NCI-H2081 (cell line): ENCODE results near the gene RHEX.
A peak's percentile ranks its signal among the peaks of the same experiment; 100 is the strongest.
"Not testable (repeated sequence)": the region's sequence is repeated elsewhere in the genome, so short reads cannot be mapped to it uniquely, and the experiment has no call there.

Experiments
- DNase-seq, 2 experiments: peaks; one replicate each; lab custom pipeline; 2025; lab: John Stamatoyannopoulos, UW

The RHEX gene

DNA sequence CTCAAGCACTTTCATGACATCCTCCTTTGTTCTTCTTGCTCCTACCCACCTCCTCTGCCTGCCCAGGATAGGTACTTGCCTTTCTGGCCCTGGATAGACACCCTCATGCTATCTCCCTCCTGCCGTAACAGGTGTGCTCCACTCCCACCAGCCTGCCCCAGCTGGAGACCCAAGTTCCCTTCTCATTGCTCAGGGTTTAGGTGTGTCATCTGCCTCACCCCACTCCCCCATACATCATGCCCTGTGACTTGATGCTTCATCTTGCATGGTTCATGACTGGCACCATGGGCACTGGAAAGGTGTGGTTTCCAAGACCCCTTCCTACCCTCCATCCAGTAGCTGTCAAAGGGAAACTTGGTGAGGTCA is 5.9 kb downstream of the RHEX start:
- no peak for DNase-seq

DNA sequence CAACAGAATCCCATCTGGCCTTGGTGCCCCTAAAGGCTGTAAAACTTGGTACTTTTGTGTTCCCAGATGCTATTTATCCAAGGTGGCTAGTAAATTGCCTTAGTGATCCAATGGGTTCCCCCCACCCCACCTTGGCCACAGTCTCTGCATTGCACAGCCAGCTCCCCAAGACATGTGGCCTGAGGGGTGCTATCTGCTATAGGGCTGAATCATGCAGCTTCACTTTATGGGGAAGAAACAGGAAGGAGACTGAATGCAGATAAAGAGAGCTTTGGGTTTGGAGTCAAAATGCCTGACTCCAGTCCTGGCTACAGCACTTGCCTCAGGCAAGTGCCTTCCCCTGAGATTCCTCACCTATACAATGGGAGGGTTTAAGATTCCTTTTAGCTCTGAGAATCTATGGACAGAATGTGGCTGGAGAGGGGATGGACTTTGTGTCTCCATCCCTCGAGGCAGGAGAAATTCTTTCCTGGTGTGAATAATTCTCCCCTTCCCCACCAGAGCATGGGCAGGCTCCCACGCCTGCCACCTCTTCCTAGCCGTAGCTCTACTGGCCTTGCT is 6.5 kb downstream of the RHEX start:
- no peak for DNase-seq

DNA sequence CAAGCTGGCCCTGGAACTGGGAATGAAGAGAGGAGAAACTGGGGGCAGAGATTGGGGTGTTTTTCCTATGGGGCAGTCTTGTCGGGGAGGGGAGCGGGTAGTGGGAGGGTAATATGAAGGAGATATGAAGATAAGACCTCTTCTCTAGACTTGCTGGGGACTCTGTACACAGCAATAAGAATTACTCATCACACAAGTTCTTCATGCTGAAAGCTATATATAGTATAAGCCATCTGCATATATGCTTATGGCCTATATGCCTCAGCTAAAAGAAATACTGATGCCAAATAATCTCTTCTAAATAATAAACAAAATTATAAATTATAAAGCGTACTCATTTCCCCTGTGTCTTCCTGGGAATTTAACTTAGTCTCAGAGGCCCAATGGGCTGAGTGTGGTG is 7.9 kb downstream of the RHEX start:
- no peak for DNase-seq

DNA sequence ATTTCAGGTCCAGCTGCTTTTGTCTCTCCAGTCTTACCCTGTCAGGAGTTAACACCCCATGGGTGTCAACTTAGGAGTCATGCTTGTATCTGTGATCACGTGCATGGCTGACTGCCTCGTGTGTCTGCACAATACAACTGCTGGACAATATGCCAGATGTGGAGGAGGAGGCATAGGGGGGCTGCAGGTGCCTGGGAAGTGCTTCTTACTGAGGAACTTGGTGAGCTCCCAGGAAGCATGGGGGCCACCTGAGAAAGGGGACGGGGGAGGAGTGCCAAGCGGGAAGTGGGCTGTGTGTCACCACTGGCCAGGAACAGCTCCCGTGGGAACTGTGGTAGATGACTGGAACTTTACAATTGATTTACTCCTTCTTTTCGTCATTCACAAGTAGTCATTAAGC is 9.5 kb downstream of the RHEX start:
- DNase-seq = no peak

DNA sequence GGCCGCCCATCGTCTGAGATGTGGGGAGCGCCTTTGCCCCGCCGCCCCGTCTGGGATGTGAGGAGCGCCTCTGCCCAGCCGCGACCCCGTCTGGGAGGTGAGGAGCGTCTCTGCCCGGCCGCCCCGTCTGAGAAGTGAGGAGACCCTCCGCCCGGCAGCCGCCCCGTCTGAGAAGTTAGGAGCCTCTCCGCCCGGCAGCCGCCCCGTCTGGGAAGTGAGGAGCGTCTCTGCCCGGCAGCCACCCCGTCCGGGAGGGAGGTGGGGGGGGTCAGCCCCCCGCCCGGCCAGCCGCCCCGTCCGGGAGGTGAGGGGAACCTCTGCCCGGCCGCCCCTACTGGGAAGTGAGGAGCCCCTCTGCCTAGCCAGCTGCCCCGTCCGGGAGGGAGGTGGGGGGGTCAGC is 11.0 kb downstream of the RHEX start:
- not testable (repeated sequence) for DNase-seq

DNA sequence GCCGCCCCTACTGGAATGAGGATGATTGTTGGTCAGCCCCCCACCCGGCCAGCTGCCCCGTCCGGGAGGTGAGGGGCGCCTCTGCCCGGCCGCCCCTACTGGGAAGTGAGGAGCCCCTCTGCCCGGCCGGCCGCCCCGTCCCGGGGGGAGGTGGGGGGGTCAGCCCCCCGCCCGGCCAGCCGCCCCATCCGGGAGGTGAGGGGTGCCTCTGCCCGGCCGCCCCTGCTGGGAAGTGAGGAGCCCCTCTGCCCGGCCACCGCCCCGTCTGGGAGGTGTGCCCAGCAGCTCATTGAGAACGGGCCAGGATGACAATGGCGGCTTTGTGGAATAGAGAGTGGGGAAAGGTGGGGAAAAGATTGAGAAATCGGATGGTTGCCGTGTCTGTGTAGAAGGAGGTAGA is 11.5 kb downstream of the RHEX start:
- DNase-seq = not testable (repeated sequence)

DNA sequence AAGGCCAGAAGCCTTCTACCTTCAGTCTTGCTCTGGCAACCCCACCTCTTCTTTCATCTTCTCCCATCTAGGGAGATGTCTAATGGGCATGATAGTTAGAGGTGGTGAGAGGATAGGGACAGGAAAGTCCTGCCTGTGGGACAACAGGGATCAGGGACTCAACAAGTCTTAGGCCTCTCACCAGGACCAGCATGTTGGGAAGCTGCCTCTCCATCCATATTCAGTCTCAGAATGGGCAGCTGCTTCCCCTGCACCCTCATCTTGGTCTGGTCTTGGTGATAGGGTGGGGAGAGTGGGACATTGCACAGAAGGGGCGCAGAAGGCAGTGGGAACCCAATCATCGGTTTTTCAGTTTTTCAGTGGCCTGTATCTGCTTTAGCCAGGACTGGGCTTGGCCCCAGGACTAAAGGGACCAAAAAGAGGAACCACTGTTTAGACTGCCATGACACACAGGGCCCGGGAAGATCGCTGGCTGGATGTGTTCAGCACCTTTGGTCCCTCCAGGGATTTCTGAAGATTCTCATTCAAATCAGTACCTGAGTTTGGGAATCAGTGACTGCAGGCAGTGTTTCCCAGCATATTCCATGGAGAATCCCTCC is 12.7 kb downstream of the RHEX start:
- no peak for DNase-seq

DNA sequence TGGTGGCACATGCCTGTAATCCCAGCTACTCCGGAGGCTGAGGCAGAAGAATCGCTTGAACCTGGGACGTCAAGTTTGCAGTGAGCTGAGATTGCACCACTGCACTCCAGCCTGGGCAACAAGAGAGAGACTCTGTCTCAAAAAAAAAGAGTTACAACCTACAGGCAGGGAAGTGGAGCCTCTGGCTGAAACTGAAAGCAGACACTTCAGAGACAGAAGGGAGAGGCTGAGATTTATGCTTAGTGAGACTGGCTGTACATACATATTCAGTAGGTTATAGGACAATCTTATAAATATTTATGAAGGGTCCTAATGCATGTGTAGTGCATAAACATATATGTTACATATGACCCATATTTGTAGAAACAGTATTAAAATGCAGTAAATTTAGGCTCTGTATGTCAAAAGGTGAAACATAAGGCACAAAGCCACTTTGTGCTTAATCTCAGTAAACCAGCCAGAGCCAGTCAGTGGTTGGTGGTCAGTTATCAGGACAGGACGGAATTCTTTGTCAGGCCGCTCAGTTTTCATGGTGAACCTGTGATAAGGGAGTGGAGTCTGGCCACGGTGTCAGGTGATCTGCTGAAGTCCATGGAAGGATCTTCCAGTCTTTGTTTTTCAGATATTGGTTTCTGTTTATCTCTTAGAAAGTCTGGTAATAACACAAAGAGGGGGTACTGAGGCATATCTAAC is 13.7 kb downstream of the RHEX start:
- DNase-seq = no peak

DNA sequence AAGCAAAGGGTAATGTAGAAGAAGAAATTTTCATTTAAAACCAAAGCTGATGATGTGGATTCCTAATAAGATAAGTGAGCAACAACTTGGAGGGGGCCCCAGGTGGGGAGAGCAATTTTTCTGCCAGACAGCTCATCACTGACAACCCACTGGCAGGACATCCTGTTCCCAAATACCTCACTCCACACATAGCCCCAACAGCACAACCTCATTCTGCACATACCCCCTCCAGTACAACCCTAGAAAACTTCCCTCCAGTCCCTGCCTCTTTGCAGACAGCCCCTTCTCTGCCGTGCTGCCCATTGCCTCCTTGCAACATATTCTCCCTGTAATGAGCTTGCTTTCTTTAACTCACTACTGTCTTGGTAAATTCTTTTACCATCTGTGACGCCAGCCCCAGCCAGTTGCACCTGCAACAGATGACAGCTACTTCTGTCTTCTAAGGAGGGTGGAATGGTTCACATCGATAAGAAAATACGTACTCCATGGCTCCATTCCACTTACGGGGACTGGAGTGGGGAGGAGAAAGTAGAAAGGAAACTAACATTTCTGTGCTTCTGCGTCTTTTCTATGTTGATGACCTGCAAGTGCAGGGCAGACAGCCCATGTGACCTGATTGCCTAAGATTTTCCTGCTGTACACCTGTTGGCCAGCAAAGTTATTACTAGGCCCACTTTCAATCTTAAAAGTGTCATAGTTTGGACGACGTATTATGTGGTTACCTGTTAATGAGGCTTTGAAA is 14.7 kb downstream of the RHEX start:
- DNase-seq = no peak

DNA sequence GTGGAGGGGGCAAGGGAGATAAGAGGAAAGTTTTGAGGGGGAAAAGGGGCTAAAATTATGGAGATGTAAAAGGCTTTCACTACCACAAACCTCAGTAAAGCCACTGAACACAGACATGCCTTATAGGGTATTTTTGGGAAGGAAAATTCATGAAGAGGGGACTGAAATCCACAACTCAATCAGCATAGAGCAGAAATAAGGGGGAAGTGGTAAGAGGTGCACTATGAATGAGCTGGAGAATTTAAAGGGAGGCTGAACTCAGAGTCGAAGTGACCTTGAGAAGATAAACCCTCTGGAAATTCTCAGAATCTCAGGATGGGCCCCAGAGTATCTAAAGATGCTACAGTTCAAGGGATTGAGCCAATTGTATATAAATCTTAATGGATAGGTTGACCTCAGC is 15.3 kb downstream of the RHEX start:
- no peak for DNase-seq

DNA sequence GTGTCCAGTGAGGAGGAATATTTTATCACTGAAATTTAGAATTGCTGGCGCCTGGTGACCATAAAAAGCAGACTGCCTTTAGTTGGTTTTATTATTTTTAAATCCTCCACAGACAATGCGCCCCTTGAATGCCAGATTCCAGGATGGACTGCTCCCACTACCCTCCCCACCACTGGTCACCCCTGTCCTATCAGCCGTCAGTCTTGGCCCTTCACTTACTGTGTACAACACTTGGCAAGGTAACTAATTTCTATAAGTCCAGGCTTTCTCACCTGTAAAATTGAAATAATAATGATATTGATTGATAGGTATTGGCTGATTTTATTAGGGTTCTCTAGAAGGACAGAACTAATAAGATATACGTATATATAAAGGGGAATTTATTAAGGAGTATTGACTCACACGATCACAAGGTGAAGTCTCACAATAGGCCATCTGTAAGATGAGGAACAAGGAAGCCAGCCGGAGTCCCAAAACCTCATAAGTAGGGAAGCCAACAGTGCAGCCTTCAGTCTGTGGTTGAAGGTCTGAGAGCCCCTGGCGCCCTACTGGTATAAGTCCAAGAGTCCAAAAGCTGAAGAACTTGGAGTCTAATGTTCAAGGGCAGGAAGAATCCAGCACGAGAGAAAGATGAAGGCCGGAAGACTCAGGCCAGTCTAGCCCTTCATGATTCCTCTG is 17.8 kb downstream of the RHEX start:
- DNase-seq = no peak

DNA sequence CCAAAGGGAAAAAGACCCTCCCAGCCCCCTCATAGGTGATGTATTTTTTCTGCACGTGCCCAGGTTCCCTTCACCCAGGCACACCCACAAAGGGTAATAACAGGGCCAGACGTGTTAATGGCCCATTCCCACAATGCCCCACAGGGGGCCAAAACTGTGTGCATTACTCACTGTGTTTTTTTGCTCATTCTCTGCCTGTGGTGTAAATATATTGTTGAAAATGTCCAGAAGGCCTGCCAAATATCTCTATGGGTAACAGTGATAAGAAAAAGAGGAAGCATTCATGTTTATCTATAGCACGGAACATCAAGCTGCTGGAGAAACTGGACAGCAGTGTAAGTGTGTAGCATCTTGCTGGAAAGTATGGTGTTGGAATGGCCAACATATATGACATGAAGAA is 21.9 kb downstream of the RHEX start:
- peak; percentile 6 to 45 for DNase-seq

DNA sequence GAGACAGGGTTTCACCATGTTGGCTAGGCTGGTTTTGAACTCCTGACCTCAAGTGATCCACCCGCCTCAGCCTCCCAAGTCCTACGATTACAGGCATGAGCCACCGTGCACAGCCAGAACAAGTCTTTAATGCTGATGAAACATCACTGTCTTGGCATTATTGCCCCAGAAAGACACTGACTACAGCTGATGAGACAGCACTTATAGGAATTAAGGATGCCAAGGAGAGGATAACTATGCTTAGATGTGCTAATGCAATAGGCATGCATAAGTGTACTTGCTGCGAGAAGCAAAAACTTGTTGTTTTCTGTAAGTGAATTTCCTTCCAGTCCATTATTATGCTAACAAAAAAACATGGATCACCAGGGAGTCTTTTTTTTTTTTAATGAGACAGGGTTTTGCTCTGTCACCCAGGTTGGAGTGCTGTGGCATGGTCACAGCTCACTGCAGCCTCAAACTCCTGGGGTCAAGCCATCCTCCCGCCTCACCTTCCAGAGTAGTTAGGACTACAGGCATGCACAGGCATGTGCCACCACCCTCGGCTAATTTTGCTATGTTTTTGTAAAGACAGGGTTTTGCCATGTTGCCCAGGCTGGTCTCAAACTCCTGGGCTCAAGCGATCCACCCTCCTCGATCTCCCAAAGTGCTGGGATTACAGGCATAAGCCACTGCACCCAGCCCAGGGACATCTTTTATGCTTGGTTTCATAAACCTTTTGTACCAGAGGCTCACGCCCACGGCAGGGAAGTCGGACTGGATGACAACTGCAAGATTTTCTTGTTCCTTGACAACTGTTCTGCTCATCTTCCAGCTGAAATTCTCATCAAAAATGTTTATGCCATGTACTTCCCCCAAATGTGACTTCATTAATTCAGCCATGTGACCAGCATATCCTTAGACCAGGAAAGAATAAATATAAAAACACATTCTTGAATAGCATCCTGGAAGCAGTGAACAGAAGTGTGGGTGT is 23.1 kb downstream of the RHEX start:
- no peak for DNase-seq

DNA sequence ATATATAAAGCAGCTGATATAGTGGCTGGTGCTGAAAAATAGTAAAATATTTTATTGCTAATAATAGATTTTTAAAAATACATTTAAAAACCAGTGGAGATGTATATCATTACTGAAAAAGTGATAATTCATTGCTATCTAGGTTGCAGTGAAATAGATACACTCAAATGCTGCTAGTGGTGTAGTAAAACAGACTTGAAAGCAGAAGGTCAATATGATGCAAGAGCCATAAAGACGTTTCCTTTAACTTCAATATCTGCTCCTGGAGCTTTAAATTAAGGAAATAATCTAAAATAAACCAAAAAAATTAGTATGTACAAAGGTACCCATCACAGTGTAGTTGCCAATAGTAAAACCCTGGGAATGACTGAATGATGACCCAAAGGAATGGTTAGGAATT is 26.2 kb downstream of the RHEX start:
- DNase-seq = no peak

DNA sequence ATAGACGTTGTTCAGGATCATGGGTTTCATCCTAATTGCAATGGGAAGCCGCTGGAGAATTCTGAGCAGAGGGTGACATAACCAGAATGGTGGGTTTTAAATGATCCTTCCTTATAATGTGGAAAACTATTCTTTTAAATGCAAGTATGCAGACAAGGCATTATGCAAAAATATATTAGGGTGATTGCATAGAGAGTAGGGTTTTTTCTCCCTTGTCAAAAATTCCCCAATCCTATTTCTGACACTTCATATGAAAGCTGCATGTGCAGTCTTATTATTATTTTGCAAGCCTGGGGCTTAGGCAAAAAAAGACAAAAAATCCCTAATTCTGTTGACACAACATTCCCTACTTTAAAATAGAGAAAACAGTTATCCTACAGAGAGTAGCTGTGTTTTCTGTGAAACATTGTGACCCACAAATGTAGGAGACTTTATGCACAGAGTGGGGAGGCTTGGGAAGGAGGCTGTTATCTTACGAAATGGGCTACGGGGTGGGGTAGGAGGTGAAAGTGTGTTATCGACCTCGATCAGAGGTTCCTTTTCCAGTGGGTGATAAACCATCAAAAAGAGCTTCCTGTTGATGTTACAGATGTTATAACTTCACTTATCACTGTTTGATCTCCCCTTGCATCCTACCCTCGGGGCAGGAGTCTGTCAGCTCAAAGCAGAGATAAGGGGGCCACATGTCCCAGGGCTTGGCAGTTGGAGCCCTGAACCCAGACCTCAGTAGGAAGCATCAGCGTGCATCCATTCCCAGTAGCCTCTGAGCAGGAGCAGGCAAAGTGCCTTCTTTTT is 27.2 kb downstream of the RHEX start:
- no peak for DNase-seq

DNA sequence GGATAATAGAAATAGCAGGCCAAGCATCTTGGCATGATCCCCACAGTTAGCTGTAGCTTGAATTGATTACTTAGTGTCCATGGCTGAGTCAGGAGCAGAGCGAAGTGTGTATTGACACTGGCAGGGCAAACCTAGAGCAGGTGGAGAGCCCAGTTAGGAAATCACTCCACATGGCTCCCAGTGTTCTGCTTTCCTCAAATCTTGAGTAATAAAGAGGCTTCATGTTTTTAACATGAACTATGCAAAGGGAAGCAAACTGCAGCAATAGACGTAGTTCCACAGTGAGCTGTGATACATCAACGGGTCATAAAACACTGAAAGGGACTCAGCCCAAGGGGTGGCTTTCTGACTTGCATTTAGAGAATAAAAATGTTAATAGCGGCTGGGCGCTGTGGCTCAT is 28.9 kb downstream of the RHEX start:
- peak in 1 of 2 experiments; percentile 23 for DNase-seq

DNA sequence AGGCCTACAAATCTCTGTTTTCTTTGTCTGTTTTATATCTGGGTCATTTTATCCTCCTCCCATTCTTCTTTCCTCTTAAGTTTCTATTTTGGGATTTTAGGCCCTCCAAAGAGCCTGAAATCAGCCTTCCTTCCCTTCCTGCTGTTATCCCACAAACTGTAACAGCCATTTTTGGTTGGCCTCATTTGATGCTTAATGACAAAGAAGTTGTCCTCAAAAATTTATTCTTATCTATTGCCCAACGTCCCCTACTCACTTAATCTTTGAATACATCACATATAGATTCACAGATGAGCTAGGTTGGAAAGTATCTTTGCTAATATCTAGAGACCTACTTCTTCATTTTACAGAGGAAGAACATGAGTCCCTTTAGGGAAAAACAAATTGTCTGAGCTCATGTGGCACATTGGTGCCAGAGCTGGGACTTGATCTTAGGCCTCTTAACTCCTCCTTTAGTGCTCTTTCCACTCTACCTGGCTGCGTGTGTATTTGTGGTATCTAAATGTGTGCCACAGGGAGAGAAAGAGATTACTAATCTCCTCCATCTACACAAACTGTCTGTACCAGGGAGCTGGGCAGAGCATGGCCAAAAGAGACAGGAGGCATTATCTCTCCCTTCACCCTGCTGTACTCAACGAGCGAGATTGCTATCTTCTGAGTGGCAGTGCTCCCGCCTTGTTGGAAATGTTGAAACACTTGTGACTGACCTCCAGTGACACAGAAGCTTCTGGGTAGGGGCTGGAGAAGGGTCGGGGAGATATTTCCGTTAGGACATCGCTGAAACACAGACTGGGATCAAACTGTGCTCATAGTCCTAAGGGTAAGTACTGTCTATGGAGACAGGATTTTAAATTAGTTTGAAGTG is 30.1 kb downstream of the RHEX start:
- no peak for DNase-seq

DNA sequence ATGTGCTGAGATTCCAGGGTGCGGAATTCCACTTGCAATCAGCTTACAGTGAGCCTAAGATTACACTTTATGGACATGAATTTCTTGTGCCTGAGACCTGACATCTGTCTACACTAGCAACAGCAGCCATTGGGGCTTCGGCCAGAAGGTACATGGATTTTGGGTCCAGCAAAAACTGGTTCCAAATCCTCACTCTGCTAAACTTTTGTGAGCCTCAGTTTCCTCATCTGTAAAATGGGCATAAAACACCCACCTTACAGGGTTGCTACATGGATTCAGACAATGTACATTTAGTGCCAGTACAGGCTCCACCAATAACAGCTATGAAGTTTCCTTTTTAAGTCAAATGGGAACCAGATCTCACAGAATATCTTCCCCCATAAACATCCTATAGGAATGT is 30.8 kb downstream of the RHEX start:
- DNase-seq = no peak

DNA sequence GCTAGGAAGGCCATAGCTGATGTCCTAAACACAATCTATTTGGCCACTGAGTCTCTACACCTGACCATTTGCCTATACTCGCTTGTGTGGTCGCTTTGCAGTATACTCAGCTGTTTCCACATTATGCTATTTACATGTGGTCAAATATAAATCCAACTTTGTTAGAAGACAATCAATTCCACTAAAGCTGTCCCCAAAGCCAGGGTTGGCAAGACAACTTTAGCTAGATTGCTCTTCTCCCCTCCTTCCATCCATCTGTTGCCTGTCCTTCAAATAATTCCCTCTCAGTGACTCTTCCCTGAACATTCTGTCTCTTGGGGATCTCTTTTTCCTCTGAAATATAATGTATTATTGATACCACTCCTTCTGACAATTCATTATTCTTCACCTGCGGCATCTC is 34.1 kb downstream of the RHEX start:
- no peak for DNase-seq

DNA sequence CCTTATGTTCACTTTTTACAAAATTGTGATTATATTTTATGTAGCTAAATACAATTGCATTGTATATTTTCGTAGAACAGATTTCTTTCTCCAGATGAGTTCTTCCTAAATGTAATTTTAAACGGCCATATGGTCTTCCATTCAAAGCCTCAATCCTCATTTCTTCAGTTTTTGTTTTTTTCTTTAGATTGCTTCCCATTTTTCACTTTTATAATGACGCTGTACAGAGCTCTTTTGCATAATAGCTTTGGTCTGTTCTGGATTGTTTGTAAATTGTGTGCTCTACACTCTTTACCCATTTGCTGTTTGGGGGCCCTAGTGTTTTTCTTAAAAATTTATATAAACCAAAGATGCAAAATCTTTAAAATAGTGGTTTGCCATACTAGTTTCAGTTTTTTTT is 36.4 kb downstream of the RHEX start:
- DNase-seq = no peak
